ENCODE results near the gene PJVK.
"Not testable (repeated sequence)": the region's sequence is repeated elsewhere in the genome, so short reads cannot be mapped to it uniquely, and the experiment has no call there.

Gene PJVK

DNA sequence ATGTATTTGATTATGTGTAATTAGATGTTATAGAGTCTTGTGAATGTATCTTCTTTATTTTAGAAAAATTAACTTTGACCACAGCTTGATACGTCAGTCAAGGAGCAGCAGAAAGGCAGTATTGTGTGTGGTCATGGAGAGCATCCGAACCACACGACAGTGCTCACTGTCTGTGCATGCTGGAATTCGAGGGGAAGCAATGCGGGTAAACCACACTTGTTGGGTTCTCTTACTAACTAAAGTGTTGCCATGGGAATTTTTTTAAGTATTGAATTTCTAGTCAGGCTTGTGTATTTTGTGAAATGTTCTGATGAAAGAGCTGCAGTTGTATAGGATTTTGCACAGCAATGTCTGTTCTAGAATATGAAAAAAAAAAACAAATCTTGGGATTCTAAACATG is 4.8 kb downstream of the PJVK start:
- no peaks in the 10 kb centered on the region for H3K9me3 ChIP-seq (ENCODE audit: severe bottlenecking)
- no peak overlapping the region for H3K27ac ChIP-seq
- TF ChIP-seq, protein P1, sequence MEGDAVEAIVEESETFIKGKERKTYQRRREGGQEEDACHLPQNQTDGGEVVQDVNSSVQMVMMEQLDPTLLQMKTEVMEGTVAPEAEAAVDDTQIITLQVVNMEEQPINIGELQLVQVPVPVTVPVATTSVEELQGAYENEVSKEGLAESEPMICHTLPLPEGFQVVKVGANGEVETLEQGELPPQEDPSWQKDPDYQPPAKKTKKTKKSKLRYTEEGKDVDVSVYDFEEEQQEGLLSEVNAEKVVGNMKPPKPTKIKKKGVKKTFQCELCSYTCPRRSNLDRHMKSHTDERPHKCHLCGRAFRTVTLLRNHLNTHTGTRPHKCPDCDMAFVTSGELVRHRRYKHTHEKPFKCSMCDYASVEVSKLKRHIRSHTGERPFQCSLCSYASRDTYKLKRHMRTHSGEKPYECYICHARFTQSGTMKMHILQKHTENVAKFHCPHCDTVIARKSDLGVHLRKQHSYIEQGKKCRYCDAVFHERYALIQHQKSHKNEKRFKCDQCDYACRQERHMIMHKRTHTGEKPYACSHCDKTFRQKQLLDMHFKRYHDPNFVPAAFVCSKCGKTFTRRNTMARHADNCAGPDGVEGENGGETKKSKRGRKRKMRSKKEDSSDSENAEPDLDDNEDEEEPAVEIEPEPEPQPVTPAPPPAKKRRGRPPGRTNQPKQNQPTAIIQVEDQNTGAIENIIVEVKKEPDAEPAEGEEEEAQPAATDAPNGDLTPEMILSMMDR (IDR thresholded peaks at IDR 0.05; ENCODE audit: low read depth, low read length), result no peak
- no peak for DNase-seq
- H3K36me3 ChIP-seq, result no peaks in the 10 kb centered on the region
- no peak overlapping the region for H3K4me3 ChIP-seq (ENCODE audit: low read depth, low read length)
- no peaks in the 10 kb centered on the region for H3K27me3 ChIP-seq (ENCODE audit: insufficient read depth, low read depth, severe bottlenecking)

DNA sequence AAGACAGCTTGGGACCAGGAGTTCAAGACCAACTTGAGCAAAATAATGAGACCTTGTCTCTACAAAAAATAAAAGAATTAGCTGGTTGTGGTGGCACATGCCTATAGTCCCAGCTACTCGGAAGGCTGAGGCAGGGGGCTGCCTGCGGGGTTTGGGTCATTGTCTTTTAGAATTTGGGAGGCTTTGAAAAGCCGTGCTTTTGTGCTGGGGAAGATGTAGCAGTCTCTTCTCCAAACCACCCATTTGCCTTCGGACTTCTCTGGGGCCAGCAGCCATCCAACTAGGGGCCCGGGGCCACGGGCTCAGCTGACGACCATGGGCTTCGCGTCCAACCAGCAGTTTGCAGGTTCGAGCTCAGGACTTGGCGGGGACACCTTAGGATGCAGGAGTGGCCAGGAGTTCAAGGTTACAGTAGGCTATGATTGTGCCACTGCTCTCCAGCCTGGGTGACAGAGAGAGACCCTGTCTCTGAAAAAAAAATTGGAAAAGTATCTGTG is 6.3 kb downstream of the PJVK start:
- no peaks in the 10 kb centered on the region for H3K36me3 ChIP-seq
- H3K4me3 ChIP-seq (ENCODE audit: low read depth, low read length), result no peak overlapping the region
- TF ChIP-seq, protein P1 (IDR thresholded peaks at IDR 0.05; ENCODE audit: low read depth, low read length), result no peak
- no peak overlapping the region for H3K27ac ChIP-seq
- DNase-seq, result no peak
- H3K9me3 ChIP-seq (ENCODE audit: severe bottlenecking), result no peaks in the 10 kb centered on the region
- H3K27me3 ChIP-seq (ENCODE audit: insufficient read depth, low read depth, severe bottlenecking), result no peaks in the 10 kb centered on the region

DNA sequence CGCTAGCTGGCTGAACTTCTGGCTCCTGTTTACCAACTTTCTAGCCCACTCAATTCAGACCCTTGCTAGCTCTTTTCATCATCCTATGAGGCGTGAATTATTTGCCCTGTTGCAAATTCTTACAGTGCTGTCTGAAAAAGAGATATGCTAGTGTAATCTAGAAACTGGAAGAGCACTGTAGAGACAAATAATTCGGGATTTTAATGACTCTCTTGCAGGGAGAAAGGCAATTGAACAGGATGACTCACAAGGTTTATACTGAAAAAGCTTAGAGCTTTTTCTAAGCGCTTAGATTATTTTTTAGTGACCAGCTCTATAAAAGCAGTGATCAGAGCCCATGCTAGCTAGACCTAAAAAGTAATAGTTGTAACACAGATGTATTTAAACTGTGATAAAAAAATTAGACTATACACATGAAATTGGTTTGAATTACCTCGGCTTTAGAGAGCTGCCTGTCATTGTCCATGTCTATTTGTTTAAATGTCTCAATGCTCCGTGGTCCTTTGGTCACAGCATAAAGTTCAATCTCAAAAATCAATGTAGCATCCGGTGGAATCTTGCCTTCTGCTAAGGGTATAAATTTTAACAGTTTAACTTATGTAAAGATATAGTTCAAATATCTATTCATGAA is 18.2 kb downstream of the PJVK start:
- Histone ChIP-seq H3K4me3 (ENCODE audit: low read depth, low read length) (no peak overlapping the region), H3K9me3 (ENCODE audit: severe bottlenecking) (no peaks in the 10 kb centered on the region), H3K27me3 (ENCODE audit: insufficient read depth, low read depth, severe bottlenecking) (no peaks in the 10 kb centered on the region), H3K27ac (no peak overlapping the region), H3K36me3 (peaks cover 31% of the 10 kb centered on the region)
- no peak for DNase-seq
- TF ChIP-seq, protein P1 (IDR thresholded peaks at IDR 0.05; ENCODE audit: low read depth, low read length), result no peak

DNA sequence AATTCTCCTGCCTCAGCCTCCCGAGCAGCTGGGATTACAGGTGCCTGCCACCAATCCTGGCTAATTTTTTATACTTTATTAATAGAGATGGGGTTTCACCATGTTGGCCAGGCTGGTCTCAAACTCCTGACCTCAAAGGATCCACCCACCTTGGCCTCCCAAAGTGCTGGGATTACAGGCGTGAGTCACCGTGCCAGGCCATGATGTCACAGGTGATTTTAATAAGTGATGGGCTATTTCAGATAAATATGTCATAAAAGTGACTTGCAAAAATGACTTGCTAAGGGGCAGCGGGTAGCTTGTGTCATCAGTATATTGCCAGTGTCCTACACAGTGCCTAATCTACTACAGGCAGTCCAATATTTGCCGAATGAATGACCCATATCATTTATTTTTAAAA is 20.1 kb downstream of the PJVK start:
- not testable (repeated sequence) for H3K9me3 ChIP-seq (ENCODE audit: severe bottlenecking); H3K27me3 ChIP-seq (ENCODE audit: insufficient read depth, low read depth, severe bottlenecking); H3K27ac ChIP-seq; DNase-seq; H3K4me3 ChIP-seq (ENCODE audit: low read depth, low read length)
- peaks cover 20% of the 10 kb centered on the region for H3K36me3 ChIP-seq

DNA sequence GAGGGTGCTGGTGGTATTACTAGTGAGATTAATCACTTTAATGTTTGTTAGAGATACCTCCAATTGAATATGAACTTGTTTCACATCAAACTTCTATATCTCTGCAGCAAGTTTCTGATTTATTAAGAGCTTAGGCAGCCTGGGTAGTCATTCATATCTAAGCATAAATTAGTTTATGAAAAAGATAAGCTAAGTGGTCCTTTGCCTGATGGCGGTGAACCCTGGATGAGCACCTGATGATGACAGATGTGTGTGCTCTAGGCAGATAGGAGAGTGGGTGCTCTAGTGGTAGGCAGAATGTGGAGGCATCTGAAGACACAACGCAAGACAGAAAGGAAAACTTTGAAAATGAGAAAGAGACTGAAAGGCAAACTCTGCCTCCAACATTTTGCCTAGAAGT is 22.2 kb downstream of the PJVK start:
- Histone ChIP-seq H3K4me3 (ENCODE audit: low read depth, low read length) (no peak overlapping the region), H3K27ac (no peak overlapping the region), H3K9me3 (ENCODE audit: severe bottlenecking) (no peaks in the 10 kb centered on the region), H3K36me3 (peaks cover 11% of the 10 kb centered on the region), H3K27me3 (ENCODE audit: insufficient read depth, low read depth, severe bottlenecking) (no peaks in the 10 kb centered on the region)
- TF ChIP-seq, protein P1 (IDR thresholded peaks at IDR 0.05; ENCODE audit: low read depth, low read length), result no peak
- DNase-seq, result no peak

DNA sequence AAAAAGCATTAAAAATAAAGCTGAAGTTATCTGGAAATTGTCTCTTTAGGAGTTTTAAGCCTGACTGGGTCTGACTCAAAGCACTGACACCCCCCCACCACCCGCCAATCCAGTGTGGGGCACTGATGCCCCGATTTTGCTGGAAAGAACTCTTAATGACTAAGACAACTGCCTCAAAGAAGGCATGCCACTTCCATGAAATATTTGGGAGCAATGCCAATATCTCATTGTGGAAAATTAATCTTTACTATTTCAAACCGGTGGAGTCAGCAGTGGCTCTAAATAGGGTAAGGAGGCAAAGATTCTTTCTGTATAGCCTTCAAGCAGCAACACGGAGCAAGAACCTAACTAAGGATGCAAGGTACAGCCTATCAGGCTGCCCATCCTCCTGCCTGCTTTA is 22.8 kb downstream of the PJVK start:
- Histone ChIP-seq H3K36me3 (peaks cover 11% of the 10 kb centered on the region), H3K9me3 (ENCODE audit: severe bottlenecking) (no peaks in the 10 kb centered on the region), H3K4me3 (ENCODE audit: low read depth, low read length) (no peak overlapping the region), H3K27ac (no peak overlapping the region), H3K27me3 (ENCODE audit: insufficient read depth, low read depth, severe bottlenecking) (no peaks in the 10 kb centered on the region)
- TF ChIP-seq, protein P1 (IDR thresholded peaks at IDR 0.05; ENCODE audit: low read depth, low read length), result no peak
- no peak for DNase-seq

All from WERI-Rb-1 (cell line).